Measurements from ENCODE around the gene LRRC4B.

LRRC4B gene

DNA sequence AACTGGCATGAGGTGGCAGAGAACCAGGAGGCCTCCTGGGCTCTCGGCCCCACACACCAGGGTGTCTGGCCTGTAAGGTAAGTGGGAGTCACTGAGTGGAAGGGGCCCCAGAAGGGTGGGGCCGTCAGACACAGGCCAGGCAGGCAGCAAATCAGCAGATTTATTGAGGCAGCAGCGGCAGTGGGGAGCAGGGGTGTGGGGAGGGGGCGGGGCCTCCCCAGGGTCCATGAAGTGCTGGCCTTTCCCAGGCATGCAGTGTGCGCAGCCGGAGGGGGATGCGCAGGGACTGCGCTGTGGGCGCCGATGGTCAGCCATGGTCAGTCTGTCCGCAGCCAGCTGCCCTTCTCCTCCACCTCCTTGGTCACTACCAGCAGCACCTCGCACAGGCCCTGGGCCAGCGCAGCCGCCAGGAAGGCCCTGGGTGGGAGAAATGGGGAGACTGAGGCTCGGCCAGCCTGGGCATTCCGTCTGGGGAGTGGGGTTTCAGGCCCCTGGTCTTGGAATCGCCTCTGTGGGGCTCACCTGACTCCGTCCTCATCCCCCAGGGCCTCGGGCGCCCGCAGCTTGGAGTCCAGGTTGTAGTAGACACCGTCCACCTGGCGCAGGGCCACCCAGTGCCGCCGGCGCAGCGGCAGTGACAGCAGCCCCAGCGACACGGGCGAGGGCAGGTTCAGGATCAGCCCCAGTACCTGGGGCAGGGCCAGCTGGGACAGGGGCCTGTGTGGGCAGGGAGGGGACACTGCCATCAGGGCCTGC, 62.2 kb downstream of the LRRC4B start:
- no peak for DNase-seq

DNA sequence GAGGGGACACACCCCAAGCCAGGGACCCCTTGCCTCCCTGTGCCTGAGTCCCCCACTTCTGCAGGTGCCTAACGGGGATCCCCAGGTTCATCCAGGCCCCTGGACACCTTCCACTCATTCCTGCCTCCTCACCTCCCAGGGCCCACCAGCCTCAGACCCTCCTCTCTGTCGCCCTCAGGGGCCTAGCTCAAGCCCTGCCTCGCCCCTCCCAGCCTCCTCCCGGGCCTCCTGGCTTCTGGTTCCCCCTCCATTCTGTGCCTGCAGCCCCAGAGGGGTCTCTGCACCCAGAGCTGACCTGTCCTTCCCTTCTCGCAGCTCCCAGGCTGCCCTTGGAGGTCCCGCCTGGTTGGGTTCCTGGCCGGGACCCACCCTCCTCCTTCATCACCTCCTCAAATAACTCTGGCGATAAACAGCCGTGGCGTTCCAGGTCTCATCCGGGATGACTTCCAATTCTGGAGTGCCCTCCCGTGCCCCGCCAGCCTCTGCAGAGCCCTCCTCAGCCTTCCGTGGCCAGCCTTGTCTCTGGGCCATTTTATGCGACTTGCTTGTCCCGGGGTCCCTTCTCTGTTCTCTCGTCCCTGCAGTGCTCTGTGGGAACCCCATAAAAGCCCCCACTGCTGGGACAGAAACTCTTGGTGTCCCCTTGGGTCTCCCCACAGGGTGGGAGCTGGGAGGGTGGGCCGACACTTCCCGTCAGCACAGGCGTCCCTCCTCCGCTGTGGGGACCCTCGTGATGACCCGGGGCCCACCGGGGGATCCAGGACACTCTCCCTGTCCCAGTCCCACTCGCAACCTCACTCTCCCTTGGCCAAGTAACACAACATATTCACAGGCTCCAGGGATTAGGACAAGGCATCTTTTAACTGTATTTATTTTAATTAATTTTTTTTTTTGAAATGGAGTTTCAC, 66.4 kb downstream of the LRRC4B start:
- DNase-seq = no peak

DNA sequence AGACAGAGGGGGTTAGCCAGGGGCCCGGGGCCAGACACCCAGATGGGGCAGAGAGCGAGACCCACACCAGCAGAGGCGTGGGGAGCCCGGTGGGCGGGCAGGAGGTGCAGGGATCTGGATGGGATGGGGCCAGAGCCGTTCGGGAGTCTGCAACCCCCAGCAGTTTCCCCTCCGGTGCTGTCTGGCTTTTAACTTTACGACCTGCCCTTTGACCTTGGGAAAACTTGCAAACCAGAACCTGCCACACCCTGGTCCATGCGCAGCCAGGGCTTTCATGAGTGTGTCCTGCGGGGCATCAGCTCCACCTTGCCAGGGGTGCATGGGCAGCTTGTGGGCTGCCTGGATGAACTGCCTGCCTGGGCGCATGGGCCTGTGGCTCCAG, 67.1 kb downstream of the LRRC4B start:
- no peak for DNase-seq

DNA sequence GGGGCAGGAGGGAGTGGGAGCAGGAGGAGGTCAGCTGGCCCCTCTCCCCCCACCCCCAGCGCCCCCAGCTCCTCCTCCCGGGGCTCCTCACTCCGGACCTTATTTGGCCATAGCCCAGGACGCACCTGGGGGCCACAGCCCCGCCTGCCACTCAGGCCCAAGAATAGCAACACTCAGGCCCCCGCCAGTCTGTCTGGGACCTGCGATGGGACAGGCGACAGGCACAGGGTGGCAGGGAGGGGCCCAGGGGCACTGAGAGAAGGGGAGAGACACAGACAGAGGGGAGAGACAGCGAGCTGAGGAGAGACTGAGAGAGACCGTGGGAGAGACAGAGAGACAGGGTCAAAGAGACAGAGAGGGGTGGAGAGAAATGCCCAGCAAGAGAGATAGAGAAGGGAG, 67.5 kb downstream of the LRRC4B start:
- no peak for DNase-seq

DNA sequence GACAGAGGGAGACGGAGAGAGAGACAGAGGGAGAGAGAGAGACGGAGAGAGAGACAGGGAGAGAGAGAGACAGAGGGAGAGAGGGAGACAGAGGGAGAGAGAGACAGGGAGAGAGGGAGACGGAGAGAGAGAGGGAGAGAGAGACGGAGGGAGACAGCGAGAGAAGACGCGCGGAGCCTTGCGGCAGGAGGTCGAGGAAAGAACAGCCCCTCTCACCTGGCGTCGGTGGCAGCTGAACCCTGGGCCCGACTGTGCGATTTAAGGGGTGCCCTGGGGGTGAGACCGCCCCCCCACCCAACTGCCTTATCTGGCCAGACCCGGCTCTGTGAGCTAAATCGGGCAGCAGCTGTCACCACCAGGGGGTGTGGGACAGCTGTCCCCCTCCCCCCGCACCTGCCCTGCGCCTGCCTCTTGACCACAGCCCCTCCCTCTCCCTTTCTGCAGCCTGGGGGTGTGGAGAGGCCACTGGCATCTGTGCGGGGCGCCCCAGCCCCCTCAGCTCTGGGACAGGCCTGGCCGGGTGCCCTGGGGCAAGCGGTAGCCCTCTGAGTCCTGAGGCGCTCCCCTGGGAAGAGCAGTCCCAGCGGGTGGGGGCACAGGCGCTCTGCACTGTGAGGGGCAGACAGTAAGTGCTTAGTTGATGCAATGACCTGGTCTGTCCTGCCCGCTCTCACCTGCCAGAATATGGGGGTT, 68.0 kb downstream of the LRRC4B start:
- no peak for DNase-seq

DNA sequence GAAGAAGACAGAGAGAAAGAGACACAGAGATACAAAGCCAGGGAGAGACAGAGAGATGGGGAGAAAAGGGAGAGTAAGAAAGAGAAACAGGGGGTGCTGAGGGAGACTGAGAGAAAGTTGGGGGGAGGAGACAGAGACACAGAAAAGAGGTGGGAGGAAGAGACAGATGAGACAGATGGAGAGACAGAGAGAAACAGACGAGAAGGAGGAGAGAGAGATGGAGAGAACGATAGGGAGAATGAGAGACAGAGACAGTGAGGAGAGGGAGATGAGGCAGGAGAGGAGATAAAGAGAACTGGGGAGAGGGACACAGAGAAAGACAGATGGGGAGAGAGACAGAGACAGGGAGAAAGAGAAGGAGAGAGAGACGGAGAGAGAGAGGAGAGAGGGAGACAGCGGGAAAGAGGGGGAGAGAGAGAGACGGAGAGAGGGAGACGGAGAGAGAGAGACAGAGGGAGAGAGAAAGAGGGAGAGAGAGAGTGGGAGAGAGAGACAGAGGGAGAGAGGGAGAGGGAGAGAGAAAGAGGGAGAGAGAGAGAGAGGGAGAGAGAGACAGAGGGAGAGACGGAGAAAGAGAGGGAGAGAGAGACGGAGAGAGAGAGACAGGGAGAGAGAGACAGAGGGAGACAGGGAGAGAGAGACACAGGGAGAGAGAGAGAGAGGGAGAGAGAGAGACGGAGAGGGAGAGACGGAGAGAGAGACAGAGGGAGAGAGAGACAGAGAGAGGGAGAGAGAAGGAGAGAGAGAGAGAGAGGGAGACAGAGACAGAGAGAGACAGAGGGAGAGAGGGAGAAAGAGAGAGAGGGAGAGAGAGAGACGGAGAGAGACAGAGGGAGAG, 69.8 kb downstream of the LRRC4B start:
- no peak for DNase-seq

DNA sequence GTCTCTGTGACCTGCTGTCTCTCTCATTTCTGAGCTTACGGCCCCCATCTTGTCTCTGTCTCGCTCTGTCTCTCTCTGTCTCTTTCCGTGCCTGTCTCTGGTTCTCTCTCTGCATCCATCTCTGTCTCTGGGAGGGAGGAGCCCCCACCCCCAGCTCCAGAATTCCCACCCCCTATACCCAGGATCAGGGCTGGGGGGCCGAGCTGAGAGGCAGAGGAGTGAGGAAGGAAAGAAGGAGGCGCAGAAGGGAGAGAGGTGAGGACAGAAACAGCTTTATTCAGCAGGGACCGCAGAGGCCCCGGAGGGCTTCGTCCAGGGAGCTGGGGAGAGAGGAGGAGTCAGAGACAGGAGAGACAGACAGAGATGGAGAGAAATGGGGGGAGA, 71.2 kb downstream of the LRRC4B start:
- no peak for DNase-seq

DNA sequence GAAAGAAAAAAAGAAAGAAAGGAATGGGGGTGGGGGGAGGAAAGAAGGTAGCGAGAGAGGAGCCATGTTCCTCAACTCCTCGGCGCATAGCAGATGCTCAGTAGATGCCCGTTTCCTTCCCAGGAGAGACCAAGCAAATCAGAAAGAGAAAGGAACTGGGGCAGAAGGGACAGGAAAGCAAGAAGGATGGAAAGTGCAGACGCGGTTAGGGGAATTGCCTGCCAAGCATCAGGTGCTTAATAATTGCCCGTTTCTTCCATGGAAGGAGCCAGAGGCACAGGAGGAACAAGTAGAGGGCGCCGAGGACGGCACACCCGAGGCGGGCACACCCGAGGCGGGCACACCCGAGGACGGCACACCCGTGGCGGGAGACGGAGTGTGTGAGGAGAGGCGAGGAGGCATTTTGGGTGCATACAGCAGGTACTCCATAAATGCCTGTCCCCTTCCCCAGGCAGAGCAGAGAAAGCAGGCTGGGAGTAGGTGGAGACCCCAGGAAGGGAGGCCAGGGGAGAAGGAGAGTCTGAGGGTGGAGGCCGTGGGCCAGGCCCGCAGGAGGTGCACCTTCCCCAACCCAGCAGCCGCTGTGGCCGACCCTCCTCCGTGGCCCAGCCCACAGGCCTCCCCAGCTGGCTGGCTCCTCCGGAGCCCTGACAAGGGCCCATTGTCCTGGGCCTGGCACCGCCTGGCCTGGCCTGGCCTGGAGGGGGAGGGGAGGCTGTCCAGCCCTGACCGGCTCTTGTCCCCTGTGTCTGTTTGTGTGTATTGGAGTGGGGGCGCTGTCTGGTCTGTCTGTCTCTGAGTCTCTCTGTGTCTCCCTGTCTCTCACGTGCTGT, 71.8 kb downstream of the LRRC4B start:
- no peak for DNase-seq

DNA sequence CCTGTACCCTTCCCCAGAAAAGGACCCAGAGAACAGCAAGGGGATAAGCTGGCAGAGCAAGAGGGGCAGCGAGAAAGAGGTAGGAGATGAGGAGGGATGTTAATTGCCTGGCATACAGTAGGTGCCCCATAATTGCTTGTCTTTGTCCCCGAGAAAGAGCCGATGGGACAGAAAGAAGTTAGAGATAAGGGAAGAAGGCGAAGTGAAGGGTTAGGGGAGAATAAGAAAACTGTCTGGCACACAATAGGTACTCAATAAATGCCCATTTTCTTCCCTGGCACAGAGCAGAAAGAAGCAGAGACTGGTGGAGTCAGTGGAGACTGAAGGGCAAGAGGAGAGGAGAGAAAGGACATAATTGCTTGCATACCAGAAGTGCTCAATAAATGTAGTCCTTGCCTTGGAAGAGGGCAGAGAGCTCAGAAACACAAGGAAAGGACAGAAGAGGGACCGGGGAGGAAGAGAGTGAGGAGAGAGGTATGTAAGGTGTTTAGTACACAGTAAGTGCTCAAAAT, 73.2 kb downstream of the LRRC4B start:
- no peak for DNase-seq

DNA sequence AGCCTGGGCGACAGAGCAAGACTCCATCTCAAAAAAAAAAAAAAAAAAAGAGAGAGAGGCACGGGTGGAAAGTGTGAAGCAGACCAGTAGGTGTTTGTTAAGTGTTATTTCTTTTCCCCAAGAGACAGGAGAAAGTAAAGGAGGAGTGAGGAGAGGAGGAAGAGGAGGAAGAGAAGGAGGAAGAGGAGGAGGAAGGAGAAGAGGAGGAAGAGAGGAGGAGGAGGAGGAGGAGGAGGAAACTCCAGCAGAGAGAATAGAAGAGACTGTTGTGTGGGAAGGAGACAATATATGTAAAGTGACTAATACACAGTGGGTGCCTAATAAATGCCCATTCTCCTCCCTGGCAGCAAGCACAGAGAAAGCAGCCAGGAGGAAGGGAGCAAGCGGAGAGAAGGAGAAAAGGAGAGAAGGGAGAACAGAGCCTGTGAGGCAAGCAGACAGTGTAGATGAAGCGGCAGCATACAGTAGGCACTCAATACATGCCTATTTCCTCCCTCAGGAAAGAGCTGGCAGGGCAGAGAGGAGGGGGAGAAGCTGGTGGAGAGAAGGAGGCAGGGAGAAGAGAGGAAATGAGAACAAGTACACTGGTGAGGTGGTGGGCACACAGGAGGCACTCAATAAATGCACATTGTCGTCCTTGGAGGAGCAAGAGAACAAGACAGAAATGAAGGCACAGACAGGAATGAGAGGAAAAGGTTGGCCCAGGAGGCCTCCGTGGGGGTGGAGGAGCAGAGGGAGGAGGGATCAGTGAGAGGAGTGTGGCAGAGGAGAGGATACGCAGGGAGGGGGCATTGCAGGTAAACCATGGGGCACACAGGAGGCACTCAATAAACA, 73.8 kb downstream of the LRRC4B start:
- DNase-seq = no peak

DNA sequence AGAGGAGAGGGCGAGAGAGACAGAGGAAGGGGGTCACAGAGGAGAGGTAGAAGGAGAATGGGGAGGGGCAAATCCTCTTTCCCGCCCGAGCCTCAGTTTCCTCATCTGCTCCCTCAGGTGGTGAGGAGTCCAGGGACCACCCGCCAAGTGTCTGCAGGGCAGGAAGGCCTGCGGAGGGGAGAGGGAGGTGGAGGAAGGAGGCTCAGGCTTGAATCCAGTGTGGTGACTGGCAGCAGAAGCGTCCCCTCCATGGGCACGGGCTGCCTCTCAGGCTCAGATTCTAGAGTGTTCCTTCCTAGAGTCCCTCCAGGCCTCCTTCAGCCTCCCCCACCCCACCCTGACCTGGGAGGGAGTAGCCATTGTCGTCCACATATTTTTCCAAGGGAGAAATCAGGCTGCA, 75.1 kb downstream of the LRRC4B start:
- DNase-seq = no peak

DNA sequence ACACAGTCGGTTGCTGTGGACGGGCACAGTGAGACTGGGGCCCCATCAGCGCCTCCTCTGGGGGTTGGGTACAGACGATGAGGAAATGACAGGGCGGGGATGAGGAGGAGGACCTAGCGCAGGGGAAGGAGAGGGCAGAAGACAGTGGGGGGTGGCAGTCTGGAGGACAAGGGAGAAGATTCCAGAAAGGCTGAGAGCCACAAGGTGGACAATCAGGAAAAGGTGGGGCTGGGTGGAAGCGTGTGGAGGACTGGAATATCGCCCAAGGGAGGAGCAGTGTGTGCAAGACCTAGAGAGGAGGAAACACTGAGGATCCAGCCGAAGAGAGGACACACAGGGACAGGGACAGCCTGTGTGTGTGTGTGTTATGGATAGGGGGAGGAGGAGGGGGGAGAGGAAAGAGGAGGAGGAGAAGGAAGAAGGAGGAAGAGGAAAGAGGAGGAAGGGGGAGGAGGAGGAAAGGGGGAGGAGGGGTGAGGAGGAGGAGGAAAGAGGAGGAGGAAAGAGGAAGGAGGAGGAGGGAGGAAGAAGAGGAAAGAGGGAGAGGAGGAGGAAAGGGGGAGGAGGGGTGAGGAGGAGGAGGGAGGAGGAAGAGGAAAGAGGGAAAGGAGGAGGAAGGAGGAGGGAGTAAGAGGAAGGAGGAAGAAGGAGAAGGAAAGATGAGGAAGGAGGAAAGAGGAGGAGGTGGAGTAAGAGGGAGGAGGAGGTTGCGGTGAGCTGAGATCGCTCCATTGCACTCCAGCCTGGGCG, 75.8 kb downstream of the LRRC4B start:
- DNase-seq = no peak

DNA sequence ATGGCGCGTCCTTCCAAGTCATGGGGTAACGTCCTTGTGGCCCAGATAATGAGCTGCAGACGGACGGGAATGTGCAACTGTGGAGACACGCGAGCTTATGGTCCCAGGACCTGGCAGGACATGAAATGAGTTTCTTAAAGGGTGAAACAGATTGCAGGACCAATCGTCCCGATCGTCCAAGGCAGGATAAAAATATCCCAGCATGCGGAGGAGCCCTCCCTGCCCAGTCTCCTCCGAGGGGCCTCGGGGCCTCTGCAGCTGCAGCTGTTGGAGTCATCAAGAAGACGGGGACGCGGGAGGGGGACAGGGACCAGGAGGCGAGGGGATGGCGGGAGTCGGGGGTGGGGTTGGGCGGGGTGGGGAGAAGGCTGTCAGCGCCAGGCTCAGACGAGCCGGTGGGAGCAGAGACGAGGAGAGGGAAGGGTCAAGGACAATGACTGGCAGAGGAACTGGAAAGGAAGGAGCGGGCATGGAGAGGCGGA, 77.2 kb downstream of the LRRC4B start:
- DNase-seq = no peak

DNA sequence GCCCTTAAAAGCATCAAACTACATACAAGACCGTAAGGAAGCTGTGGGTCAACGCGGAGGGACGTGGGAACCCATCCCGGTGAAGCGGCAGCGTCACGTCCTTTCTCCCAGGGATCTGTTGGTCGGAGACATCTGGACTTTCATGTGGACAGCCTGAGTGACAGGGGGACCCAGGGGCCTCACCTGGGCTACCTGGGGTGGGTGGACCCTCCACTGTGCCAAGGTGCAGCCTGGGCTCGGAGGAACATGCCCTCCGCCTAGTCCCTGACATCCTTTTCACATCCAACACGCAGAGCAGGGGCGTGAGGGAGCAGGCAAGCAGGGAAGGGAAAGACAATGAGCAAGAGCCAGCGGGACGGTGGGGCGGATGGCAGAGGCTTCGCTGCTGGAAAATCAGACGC, 77.8 kb downstream of the LRRC4B start:
- DNase-seq = no peak

DNA sequence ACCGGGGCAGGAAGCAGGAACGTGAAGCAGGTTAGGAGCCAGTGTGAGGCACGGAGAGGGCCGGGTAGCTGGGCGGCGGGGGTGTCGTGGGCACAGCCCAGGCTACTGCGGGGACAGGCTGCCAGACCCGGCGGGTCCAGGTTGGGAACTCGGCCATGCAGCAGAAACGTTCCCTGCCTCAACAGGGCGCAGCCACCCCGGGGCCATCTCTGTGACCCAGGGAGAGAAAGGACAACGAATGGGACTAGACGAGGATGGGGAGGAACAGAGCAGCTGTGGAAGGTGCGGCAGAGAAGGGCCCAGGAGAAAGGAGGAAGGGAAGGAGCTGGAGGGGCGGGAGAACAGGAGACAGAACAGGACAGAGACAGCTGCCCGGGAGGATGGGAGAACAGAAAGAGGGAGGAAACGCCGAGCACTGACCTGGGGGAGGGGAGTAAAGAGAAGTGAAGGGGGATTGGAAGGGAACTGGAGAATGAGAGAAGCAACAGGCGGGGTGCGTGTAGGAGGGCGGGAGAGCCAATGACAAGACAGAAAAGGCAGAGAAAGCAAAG, 78.7 kb downstream of the LRRC4B start:
- no peak for DNase-seq

DNA sequence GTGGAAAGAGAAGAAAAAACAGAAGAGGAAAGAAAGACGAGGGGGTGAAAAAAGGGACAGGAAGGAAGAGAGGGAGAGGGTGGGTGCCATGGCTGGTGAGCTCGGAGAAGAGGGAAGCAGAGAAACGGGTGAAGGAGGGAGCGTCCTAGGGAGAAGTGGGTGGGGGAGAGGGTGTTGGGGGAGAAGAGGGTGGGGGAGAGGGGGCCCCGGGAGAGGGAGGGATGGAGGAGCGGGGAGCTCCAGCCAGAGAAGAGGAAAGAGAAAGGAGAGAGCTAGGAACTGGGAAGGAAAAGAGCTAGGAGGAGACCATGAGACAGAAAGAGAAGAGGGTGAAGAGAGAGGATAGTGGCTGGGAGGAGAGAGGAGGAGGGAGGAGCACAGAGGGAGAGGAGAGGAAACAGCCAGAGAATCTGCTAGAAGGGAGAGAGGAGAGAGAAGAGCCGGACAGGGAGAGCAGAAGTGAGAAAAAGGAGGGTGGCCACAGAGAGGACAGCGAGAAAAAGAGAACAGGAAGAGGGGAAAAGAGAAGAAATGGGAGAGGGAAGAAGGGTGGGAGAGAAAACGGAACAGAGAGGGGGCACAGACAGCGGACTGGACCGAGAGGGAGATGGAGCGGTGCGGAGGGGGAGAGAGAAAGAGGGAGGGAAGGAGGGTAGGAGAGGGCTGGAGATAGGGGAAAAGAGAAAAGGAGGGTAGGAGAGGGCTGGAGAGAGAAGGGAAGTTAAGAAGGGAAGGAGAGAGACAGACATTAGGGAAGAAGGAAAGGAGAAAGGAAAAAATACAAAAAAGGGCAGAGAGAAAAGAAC, 79.6 kb downstream of the LRRC4B start:
- DNase-seq = no peak

DNA sequence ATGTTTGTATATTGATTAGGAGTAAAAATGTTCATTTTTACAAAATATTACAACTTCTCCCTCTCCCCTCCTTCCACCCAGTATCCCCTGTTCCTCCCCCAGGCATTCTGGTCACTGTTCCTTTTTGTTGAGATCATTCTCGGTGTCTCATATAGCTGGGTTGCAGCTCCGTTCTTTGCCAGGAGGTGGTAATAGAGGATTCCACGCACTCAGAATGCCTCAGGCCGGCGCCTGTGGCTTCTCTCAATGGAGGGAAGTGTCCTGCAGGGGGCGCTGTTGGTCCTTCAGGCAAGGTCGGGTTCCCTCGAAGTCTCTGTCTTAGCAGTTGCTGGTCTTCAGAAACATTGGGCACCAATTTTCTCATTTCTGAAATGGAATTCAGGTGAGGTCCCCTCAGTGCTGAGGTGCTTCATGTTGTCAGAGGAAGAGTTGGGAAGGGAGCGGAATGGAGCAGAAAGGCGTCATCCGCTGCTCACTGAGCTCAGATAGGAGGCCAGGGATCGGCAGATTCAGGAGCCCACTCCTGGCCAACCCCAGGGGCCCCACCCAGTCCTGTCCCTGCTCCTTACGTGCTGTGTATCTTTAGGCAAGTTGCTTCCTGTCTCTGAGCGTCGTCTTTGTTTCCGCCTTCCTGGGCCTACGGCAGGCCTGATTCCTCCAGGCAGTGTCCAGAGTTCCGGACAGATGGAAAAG, 81.3 kb downstream of the LRRC4B start:
- DNase-seq = peak; percentile 59
